Heart left ventricle (tissue), 16 donors: ENCODE data around the gene RHBDF1. TPM values are rescaled to one million over a fixed set of nuclear protein-coding genes. Genes with fewer than 3 reads are reported as not detected.

Source experiments
- ATAC-seq, 4 donors: fragments of 200-7000 bp; cut with Tn5 transposase; one replicate each; pipeline ENCODE4 v1.9.1; 2020 to 2022; ENCODE audit warnings: moderate library complexity in 4 of 4, mild to moderate bottlenecking in 3 of 4, moderate number of reproducible peaks in 1 of 4
- DNase-seq, 5 donors: peaks; one replicate each; pipeline ENCODE4 v3.0.0-alpha.2; 2020
- H3K27ac ChIP-seq, 12 donors: fragments of 200-600 bp; sonication (generic) in 4 of 12; one replicate each; pipeline versions ENCODE4 v1.5.0 to v1.8.0; 2016 to 2022; ENCODE audit warnings: mild to moderate bottlenecking in 2 of 12
- H3K27me3 ChIP-seq, 9 donors: fragments of 200-600 bp; sonication (generic) in 2 of 9; one replicate each; pipeline versions ENCODE4 v1.5.1 to v1.8.0; 2016 to 2022; ENCODE audit warnings: mild to moderate bottlenecking in 3 of 9
- H3K36me3 ChIP-seq, 9 donors: fragments of 200-600 bp; sonication (generic) in 2 of 9; one replicate each; pipeline versions ENCODE4 v1.5.0 to v1.8.0; 2018 to 2022; ENCODE audit warnings: mild to moderate bottlenecking in 2 of 9
- H3K4me1 ChIP-seq, 12 donors: fragments of 200-600 bp; sonication (generic) in 4 of 12; one replicate each; pipeline versions ENCODE4 v1.5.0 to v1.8.0; 2016 to 2022; ENCODE audit warnings: mild to moderate bottlenecking in 3 of 12
- H3K4me3 ChIP-seq, 12 donors: fragments of 200-600 bp; sonication (generic) in 4 of 12; one replicate each; pipeline versions ENCODE4 v1.5.0 to v1.8.0; 2017 to 2022; ENCODE audit warnings: mild to moderate bottlenecking in 9 of 12, moderate library complexity in 4 of 12
- H3K9me3 ChIP-seq, 12 donors: fragments of 200-600 bp; sonication (generic) in 4 of 12; one replicate each; pipeline versions ENCODE4 v1.5.0 to v1.8.0; 2016 to 2022; ENCODE audit warnings: mild to moderate bottlenecking in 1 of 12
- POLR2A ChIP-seq, 2 donors: fragments of 450-650 bp; IDR thresholded peaks; one replicate each; pipeline ENCODE4 v1.6.1; 2017; ENCODE audit warnings: antibody characterized with exemption in 2 of 2, mild to moderate bottlenecking in 2 of 2, moderate library complexity in 2 of 2
- WGBS, 4 donors: extraction: QIAGEN DNeasy Blood & Tissue Kit in 2 of 4; methylation state at CpG; one replicate each; pipeline versions ENCODE4 v1.1.5 to v1.1.7; 2013 to 2018; 5-methylcytosine and 5-hydroxymethylcytosine counted together
- intact Hi-C, 10 donors: fragments of 100-400 bp; cut with DNase I; formaldehyde crosslinking; loops; one replicate each; pipeline versions ENCODE4 v1.11.1 to v1.14.2; 2022
- polyA plus RNA-seq, 2 donors: library from polyadenylated mRNA; stranded (reverse); fragments of 200-250 nt; gene quantifications; one replicate each; pipeline ENCODE4 v1.2.3, GENCODE V29; 2013
- total RNA-seq, 9 donors: library from RNA; depleted of rRNA in 2 of 9; stranded (reverse); fragments of >200 nt in 2 of 9; fragmentation: NEBNext Ultra II Directional in 3 of 9; extraction: Animal tissue kit (Norgen Biotek cat#: 25700) in 3 of 9; gene quantifications; one replicate each; pipeline versions ENCODE4 v1.1.0 to v1.2.4, GENCODE V29; 2016 to 2023
- TF ChIP-seq, protein P1 (sequence below), 12 donors: fragments of 200-600 bp; sonication (generic) in 4 of 12; IDR thresholded peaks; one replicate each; pipeline versions ENCODE4 v1.5.0 to v1.8.0; 2018 to 2022; ENCODE audit warnings: antibody characterized with exemption in 12 of 12, mild to moderate bottlenecking in 5 of 12
- donor health status: ischemic (EF 13 %, LVEDD 7.1; RV severe dilation, severe dysfunction).
- donor health status: healthy with polysubstance abuse.
- donor health status: DM: no; HTN: yes; CAD: no.
- donor health status: DM: no; HTN: no; CAD: no.
- donor health status: ischemic (EF 25% LVEDD 6.9; RV normal size, moderate dysfunction).
- donor health status: ischemic (EF 25% LVEDD 5.7; RV mildly dilated, moderate dysfunction).
- donor health status: healthy.
- donor health status: DM: yes; HTN: yes; CAD: no.
- donor health status: ischemic (EF 35%, LVEDD 5.7; RV mildly dilated, moderate dysfunction).
- donor health status: nonischemic (EF 11% LVEDD 7.7; RV severe dilation, severe dysfunction).
- donor health status: DM: yes; HTN: yes; CAD: no.
- donor health status: PGD.
- donor health status: ischemic (EF 29% LVEDD 5.4; RV normal size, mild dysfunction).
- donor health status: nonischemic (EF 23%, LVEDD 6.1; RV moderate dilation, normal function).

RHBDF1 gene
- total and polyA plus RNA-seq, 11 donors, result 17.4 to 45.8 (median 23.9) TPM

DNA sequence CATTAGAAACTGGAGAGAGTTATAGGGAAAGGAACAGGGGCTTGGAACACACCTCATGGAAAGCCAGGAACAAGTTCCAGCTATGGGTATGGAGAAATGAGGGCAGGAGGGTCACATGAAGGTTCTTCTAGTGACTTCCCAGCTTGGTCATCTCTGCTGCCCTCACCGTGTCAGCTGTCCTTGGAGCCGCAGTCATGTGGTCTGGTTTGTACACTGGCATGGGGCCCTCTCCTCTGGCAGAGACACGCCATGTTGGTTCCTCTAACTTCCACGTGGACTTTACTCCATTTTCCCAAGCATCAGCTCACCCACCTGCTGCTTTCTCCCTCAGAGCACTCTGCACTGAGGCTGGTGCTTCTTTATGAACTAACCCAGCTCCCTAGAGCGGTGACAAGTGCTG, 31.9 kb upstream of the RHBDF1 start:
- Histone ChIP-seq H3K36me3 (peaks cover 0 to 31% (median 18%) of the 10 kb centered on the region in 9 donors), H3K9me3 (no peaks in the 10 kb centered on the region), H3K4me3 (no peak overlapping the region), H3K27me3 (no peaks in the 10 kb centered on the region), H3K27ac (no peak overlapping the region), H3K4me1 (peaks cover 0 to 34% (median 20%) of the 10 kb centered on the region in 12 donors)
- intact Hi-C loops, result no loop called here
- no peak for ATAC-seq
- 85 to 90% (median 88%) methylated on average over 5 of the region's 5 CpGs for WGBS, 4 donors
- no peak for DNase-seq
- TF ChIP-seq POLR2A (IDR thresholded peaks at IDR 0.05), result no peak
- TF ChIP-seq, protein P1, sequence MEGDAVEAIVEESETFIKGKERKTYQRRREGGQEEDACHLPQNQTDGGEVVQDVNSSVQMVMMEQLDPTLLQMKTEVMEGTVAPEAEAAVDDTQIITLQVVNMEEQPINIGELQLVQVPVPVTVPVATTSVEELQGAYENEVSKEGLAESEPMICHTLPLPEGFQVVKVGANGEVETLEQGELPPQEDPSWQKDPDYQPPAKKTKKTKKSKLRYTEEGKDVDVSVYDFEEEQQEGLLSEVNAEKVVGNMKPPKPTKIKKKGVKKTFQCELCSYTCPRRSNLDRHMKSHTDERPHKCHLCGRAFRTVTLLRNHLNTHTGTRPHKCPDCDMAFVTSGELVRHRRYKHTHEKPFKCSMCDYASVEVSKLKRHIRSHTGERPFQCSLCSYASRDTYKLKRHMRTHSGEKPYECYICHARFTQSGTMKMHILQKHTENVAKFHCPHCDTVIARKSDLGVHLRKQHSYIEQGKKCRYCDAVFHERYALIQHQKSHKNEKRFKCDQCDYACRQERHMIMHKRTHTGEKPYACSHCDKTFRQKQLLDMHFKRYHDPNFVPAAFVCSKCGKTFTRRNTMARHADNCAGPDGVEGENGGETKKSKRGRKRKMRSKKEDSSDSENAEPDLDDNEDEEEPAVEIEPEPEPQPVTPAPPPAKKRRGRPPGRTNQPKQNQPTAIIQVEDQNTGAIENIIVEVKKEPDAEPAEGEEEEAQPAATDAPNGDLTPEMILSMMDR (IDR thresholded peaks at IDR 0.05), result no peak

DNA sequence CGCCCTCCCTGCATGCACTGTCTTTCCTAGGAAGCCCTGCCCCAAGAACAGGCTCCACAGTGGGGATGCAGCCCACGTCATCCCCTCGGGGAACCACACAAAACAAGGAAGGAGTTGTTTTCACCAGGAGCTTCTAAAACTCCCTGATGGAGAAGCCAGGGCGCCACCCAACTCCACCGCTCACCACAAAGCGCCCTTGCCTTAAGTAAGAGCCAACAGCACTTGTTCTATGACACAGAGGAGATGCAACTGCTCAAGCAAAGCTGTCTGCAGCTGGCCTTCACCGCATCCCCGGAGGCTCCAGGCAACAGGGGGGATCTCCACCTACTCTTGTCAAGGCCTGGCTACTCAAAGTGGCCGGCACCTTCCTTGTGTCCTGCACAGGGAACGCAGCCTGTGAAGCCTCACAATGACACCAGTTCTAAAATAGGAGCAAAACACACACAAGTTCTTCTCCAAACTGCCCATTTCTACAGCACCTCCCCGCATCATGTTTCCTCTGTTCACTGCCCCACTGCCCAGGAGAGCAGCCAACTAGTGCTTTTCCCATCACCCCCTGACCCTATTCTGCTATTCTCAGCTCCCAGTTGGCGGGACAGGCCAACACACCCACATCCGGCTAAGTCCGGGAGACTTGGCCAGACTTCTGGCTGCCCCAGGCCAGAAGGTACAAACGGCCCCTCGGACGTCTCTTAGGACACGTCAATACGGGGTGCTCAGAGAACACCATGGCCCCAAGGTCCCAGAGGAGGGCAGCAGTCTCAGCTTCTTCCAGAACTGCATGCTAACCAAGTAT, 29.8 kb upstream of the RHBDF1 start:
- TF ChIP-seq, protein P1 (IDR thresholded peaks at IDR 0.05), result no peak
- no peak for TF ChIP-seq POLR2A (IDR thresholded peaks at IDR 0.05)
- DNase-seq, result peak; percentile 69 to 87 (median 81)
- WGBS, 4 donors, result 41 to 63% (median 49%) methylated on average over 16 to 19 of the region's 19 CpGs

DNA sequence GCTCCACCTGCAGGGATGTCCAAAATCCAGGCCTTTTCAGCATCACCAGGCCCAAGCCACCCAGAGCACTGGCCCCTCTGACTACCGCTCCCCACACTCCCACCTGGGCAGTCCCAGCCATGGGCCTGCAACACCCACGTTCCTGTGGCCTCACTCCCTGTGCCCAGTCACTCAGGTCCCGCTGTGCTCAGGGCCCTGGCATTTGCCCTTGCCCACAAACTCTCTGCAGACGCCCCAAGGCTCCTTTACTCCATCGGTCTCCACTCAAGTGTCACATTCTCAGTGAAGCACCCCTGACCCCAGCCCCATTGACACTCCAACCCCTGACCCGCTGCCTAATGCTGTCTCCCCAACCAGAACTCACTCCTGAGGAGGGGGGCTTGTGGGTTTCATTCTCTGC, 29.2 kb upstream of the RHBDF1 start:
- H3K36me3 ChIP-seq, result peaks cover 0 to 31% (median 15%) of the 10 kb centered on the region in 9 donors
- H3K4me1 ChIP-seq, result peaks cover 7 to 43% (median 27%) of the 10 kb centered on the region in 12 donors
- DNase-seq, result no peak
- WGBS, 4 donors, result 73 to 84% (median 80%) methylated on average over 6 of the region's 6 CpGs
- H3K4me3 ChIP-seq, result no peak overlapping the region
- intact Hi-C loops, result no loop called here
- H3K9me3 ChIP-seq, result no peaks in the 10 kb centered on the region
- no peak for ATAC-seq
- TF ChIP-seq, protein P1 (IDR thresholded peaks at IDR 0.05), result no peak
- no peak for TF ChIP-seq POLR2A (IDR thresholded peaks at IDR 0.05)
- no peaks in the 10 kb centered on the region for H3K27me3 ChIP-seq
- H3K27ac ChIP-seq, result peak overlapping the region; percentile 60 to 89 (median 76)

More for the DNA sequence above, 29.8 kb upstream of the RHBDF1 start:
- H3K4me1 ChIP-seq, result peaks cover 2 to 40% (median 23%) of the 10 kb centered on the region in 12 donors
- no peaks in the 10 kb centered on the region for H3K9me3 ChIP-seq
- H3K4me3 ChIP-seq, result peak overlapping the region in 2 of 12 donors; percentile 2 to 23
- ATAC-seq, result peak; percentile 72 to 79 (median 76)
- H3K36me3 ChIP-seq, result peaks cover 0 to 31% (median 15%) of the 10 kb centered on the region in 9 donors
- H3K27me3 ChIP-seq, result no peaks in the 10 kb centered on the region
- intact Hi-C loops, result no loop called here
- peak overlapping the region; percentile 60 to 89 (median 76) for H3K27ac ChIP-seq

DNA sequence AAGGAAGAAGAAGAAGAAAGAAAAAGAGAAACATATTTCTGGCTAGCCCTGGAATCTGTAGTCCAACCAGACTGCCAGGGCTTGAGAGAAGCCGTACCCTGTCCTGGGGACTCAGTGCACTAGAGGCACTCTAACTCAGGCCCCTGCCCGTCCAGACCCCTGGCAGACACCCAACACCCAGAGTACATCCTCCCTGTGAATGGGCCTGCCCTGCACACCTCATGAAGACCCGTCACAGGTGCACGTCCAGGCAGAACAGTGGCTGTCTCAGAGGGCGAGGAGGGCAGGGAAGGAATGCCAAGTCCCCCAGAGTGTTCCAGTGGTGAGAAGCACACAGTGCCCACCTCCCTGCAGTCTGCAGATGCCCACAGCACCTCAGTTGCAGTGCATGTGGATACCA, 28.6 kb upstream of the RHBDF1 start:
- WGBS, 4 donors, result 79 to 92% (median 81%) methylated on average over 5 of the region's 5 CpGs
- no peaks in the 10 kb centered on the region for H3K27me3 ChIP-seq
- no peak for ATAC-seq
- peak overlapping the region; percentile 60 to 89 (median 76) for H3K27ac ChIP-seq
- H3K9me3 ChIP-seq, result no peaks in the 10 kb centered on the region
- DNase-seq, result no peak
- TF ChIP-seq POLR2A (IDR thresholded peaks at IDR 0.05), result no peak
- TF ChIP-seq, protein P1 (IDR thresholded peaks at IDR 0.05), result no peak
- intact Hi-C loops, result no loop called here
- peaks cover 0 to 31% (median 15%) of the 10 kb centered on the region in 9 donors for H3K36me3 ChIP-seq
- peaks cover 7 to 42% (median 27%) of the 10 kb centered on the region in 12 donors for H3K4me1 ChIP-seq
- no peak overlapping the region for H3K4me3 ChIP-seq
